HG02973 (cell line): Measurements from ENCODE around the gene NSMCE3.

ENCODE experiments used
- ATAC-seq: cut with Tn5 transposase; IDR thresholded peaks from one replicate; pipeline ENCODE4 v1.9.1; 2021; ENCODE audit warnings: moderate library complexity; ENCODE audit not compliant: unreplicated experiment

NSMCE3 gene

GRCh38 chr15:29222129-29222853 is 47.3 kb downstream of the NSMCE3 start:
- ATAC-seq = no peak

- no peak for ATAC-seq
Observed at GRCh38 chr15:29220852-29221251, 48.8 kb downstream of the NSMCE3 start.

DNA sequence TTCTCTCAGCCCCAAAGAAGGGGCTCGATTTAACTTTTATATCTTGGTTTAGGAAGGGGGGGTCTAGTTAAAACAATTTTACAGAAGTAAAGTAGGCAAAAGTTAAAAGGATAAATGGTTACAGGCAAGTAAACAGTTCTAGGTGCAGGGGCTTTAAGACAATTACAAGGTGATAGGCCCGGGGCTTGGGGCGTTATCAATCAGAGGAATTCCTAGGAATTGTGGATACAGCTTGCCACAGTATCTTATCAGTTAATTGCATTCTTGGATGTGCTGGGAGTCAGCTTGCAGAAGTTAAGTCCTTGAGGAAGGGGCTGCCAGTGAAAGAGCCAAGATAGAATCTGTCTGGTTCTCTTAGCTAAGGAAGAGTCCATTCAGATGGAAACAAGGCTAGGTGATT is 52.7 kb downstream of the NSMCE3 start:
- no peak for ATAC-seq
